T-helper 2 cell treated with Interferon-gamma antibody and Interleukin-4, amounts not matched to agents 100 ng/mL and 5 ng/mL, for 36 hours (primary cell): ENCODE measurements around the gene ZIC1. TPM values are rescaled to one million over a fixed set of nuclear protein-coding genes. Genes with fewer than 3 reads are reported as not detected.

Experiments
- intact Hi-C: fragments of 100-400 bp; cut with micrococcal nuclease; formaldehyde crosslinking; loops from one replicate; pipeline ENCODE4 v1.15.1; 2023
- total RNA-seq: library from RNA; stranded (reverse); gene quantifications from 2 replicates; pipeline ENCODE4 v1.2.3, GENCODE V29; 2022

The ZIC1 gene
- total RNA-seq, 1 donor from 2014 or later = not detected

DNA sequence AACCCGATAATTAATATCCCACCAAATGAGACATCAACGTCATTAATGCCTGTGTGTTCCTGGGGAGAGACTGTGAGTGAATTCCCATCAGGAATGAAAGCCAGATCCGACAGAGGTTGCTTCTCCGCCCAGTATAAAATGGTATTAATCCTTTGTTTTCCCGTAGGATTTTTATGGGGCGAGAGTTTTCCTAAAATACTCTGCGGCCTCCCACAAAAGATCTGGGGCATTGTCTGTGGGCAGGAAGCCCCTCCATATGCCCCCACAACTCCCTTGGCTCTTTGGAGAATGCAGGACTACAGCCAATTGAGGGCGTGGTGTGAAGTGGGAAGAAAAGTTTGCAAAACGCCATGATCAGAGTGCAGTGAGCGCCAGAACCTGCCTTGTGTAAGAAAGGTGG lies 29.5 kb upstream of the ZIC1 start:
- intact Hi-C loops = loop anchor here (5.0 kb wide), 1 partner anchor 38 kb away; no protein-coding TSS in a partner anchor

DNA sequence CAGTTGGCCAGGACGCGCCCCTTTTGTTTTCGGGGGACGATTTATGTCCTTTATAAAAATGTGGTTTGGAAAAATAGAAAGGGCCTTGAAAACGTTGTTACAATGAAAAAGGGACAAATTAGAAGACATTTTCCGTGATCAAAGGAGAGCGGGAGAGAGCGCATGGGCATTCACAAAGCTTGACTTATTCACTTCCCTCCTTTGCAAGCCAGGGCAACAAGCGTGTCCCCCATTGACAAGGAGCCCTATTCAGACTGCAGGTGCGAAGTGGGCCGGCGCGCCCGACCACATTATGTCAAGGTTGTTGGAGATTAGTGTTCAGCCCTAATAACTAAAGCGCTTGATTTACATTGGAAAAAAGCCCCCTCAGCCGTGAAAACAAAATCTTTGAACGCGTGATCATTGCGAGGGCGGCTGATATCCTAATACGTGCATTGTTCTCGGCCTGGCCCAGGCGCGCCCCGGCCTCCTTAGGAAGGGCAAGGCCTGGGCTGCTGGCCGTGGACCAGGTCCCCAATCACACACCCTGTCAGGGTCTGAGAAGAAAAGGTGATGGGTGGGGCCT lies 28.7 kb upstream of the ZIC1 start:
- intact Hi-C loops = no loop called here

DNA sequence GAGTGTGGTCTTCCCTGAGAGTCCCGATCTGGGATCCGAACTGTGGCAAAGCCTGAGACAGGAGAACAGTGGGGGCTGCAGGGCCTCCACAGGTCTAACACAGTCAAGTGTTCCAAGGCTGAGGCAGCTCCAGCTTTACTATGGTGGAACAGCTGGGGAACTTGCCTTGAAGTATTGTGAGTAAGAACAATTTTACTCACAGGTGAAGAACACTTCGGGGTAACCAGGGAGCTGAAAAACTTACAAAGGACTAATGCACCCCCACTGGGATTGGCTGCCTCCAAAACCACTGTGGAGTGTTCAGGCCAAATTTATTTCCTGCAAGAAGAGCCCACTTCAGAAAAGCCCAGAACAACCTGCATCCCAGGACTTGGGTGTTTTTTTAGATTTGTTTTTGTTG lies 28.2 kb upstream of the ZIC1 start:
- intact Hi-C loops = no loop called here

DNA sequence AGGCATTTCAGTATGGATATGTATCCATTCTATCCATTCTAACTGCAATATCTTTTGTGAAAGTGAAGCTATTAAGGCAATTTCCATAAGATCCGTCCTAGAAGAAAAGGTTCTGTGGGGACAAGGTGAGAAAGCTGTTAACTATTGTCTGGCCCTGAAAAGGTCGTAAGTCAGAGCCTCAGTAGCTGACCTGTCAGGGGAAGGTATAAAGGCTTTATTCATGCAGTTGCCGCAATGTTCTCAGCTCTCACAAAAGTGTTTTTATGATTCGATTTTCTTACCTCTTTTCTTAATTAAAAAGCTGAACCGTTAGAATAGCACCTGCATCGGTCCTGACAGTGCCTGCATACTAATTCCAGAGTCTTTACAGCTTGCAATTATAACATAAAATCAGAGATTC lies 27.6 kb upstream of the ZIC1 start:
- intact Hi-C loops = no loop called here

DNA sequence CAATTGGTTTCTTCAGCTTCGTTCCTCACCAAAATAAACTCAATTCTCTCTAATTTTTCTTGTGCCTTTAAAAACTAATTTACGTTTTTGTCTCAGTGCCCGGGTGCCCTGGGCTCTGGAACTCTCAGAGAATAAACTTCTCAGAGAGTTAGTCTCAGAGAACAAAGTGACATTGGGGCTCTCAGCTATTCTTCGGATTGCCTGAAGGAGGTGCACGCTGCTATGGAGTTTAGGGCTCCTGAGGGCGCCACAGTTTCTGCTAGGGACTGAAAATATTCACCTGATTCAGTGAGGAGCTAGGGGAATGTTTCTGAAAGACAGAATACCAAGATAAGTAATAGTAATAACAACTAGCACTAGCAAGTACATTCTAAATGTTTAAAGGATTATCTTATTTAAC lies 25.5 kb upstream of the ZIC1 start:
- intact Hi-C loops = no loop called here

DNA sequence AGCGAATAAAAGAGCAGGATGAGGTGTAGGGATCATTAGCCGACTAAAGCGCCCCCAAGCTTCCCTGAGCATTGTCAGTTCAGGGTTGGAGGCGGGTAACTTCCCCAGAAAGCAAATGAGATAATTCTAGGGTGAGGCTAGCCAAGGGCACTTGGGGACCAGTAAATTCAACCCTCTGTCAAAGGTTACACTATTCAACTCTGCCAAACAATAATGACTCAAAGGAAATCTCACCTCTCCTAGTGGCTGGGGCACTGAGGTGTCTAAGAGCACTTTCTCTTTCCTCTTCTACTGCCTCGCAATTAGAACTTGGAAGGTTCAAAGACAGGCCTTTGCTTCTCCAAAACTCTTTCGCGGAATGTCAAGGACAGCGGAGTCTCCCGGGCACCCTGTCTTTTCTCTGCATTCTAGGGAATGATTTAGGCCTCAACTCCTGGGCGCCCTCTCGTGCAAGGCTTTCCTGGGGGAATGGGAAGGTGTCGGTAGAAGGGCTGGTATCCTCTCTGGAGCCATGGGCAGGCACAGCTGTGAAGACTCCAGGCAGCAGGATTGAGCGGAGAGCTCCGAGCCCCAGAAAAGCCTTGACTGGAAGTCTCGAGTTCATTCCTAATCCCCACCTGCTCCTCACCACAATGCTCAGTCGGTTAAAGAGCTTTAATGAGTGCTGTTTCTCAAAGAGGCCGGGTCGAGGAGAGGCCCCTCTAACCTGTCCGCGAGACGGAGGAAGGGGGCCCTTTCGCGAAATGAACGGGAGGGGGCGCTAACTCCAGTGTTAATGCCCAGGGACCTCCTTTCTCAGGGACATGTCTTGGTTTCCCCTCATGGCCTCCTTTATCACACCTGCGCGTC lies 24.7 kb upstream of the ZIC1 start:
- intact Hi-C loops = no loop called here

DNA sequence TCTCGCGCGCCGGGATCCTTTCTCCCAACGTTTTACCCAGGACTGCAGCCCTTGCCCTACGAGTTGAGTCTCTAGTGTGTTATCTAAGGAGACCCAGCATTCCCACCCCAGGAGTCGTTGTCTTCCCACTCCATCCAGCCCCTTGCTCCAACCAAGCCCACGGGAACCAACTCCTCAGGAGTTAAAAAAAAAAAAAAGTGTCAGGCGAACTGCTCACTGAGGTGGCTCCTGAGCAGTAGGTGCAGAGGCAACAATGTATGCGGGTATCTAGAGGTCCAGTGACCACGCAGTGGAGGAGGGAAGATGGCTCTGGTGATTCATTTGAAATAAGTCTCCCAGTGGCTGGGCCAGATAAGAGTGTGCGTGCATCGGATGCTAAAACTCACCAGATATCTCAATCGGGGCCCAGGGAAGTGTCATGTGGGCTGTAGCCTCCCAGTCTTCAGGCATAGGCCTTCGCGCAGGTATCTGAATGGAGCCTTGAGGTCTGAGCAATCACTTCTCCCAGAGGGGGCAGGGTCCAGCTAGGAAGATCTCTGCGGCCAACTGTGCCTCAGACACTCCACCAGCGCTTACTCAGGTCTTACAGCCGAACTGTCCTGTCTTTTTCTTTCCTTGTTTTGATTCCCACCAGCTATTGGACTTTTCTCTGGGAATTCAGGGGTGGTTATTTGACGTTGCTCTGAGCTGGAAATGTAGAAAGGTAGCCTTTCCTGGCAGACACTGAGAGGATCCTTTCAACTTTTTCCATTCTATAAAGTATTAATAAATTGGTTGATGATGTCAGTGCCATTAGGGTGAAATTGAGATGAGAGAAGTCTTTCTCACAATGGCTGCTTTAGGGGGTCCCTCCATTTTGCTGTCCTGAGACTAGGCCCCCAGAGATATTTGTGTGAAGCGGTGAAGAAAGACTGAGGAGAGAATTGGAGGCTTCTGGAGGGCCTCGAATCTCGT lies 23.8 kb upstream of the ZIC1 start:
- intact Hi-C loops = no loop called here

DNA sequence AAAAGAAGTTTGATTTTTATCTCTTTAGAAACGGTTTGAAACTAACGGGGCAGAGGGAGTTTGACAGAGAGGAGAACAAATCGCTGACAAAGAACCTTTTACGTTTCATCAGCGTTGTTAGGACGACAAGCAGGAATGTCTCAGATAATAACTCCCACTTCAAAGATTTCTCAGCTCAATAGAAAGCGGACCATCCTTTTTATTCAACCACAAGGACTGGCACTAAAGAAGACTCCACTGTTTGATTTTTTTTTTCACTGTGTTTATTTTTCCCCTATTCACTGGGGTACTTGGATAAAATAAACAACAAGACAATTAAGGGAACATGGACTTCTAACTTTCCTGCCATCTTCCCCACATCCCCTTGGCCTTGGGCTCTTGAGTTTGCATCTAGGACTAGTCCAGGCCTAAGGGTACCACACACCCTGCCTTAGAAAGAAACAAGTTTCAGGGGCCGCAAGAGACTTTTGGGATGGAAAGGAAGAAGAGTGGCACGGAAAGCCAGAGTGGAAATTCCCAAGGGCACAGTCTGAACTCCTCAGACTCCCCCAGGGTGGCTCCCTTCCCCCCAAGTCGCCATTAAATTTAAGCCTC lies 21.8 kb upstream of the ZIC1 start:
- intact Hi-C loops = no loop called here

DNA sequence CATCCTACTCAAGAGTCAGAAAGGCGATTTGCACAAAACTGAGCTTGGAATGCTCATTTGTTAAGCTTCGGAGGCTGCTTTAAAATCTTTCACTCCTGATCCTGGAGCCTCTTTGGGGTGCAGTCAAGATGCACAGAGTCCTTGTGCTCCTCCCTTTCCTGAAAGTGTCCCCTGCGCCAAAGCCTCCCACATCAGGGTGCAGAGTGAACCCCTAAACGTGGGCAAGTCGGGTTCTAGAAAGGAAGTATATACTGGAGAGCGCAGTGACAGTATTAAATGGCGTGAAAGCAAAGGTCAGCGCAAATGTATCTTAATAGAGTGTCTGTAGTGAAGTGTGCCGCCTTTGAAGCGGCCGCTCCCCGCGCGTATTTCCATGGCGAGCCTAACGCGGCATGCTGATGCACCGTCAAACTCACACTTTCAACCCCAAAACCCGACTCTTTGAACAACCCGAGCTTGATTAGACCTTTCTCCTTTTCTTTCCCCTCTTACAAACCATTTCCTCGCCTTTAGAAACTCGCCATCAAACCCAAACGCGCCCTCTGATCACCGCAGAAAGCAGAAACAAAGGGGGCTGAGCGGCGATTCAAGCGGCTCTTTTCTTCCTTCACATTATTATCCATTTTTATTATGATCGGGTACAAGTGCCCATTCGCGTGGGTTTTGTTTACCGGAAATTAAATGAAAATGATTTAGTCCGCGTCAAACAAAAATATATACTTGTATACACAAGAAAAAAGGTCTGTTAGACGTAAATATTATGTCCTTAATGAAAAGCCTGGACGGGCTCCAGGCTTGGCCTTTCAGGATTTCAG lies 21.1 kb upstream of the ZIC1 start:
- intact Hi-C loops = loop anchor here (2.0 kb wide), 2 partner anchors 23 to 33 kb away; no protein-coding TSS in a partner anchor

DNA sequence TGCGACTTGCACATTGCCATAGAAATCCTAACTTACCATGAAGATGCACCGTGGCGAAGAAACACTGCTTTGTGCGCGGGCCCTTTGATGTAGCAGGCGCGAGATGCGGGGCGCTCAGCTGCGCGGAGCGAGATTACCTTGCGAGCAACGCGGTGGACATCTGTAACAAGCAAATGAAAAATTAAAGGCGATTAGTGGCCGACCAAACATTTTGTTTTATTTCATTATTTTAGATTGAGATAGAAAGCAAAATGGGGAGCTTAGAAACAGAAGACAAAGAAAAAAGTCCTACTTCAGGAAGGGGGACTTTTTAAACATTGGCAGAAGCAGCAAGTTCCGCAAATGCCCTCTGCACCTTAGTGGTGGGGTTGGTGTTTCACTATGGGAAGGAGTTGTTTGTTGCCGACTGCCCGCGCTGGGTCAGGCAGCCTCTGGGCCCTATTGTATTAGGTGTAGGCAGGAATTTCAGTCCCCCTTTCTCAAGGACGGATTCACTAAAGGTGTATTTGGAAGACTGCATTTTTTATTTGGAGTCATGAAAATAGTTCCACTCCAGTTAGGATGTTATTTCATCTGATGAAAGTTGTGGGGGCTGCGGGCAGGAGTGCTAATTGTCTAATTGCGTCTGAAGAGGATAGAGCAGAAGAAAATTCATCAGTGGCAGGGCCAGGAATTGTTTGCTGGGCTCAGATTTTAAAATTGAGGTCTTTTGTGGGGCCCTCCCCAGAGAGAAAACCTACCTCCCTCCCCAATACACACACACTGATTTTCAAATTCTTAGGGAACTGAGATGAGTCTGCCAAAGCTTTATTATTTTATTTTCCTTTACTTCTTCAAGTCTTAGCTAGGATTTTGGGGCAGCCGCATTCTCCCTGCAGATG lies 20.2 kb upstream of the ZIC1 start:
- intact Hi-C loops = loop anchor here (2.0 kb wide), 2 partner anchors 22 to 34 kb away; no protein-coding TSS in a partner anchor

DNA sequence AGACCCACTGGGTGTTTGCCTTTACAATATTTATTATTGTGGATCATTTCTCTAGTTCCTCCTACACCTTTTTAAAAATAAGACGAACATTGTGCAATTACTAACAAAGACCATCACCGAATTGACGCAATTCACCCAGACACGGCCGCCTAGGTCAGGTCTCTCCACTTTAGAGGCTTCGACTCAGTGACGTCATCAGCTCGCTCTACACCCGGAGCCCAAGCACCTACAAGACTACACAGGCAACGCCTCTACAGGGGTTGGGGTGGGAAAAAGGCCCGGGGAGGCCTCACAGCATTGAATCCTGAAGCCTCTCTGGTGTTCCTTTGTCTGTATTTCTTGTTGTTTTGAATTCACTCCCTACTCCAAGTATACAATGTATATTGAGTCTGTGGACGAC lies 19.4 kb upstream of the ZIC1 start:
- intact Hi-C loops = loop anchor here (2.0 kb wide), 3 partner anchors 21 to 35 kb away; no protein-coding TSS in a partner anchor

DNA sequence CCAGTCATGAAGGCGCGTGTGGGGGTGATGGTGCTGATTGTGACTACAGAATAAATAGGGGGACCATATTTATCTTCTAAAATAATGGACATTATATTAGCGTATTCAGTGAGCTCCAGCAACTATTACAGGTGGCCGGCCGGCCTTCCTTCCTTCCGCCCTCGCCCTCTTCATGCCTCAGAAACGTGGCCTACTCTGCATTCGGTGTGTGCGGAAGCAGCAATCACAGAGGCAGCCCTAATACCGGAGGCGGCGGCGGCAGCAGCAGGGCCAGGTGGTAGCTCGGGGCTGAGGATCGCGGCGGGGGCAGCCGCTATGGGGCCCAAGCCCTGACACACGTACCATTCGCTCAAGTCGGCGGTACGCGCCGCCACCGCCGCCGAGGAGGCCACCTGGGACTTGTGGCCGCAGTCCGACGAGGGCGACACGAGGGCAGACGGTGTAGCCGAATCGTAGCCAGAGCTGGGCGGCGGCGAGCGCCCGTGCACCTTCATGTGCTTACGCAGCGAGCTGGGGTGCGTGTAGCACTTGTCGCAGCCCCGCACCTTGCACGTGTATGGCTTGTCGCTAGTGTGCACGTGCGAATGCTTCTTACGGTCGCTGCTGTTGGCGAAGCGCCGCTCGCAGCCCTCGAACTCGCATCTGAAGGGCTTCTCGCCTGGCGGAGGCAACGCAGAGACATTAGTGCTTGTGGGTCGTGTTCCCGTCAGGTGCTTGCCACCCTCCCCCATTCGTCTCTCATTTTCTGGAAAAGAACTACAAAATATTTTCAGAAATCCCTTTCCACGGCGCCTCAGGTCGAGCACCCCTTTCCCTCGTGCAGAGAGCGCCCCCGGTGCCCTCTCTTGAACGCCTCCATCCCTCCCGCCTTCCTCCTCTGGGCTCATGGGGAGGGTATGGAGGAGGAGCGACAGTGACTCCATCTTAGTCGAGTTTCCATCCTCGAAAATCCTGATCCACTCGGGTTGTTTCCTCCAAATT lies 18.3 kb upstream of the ZIC1 start:
- intact Hi-C loops = loop anchor here (2.0 kb wide), 1 partner anchor 32 kb away; no protein-coding TSS in a partner anchor

DNA sequence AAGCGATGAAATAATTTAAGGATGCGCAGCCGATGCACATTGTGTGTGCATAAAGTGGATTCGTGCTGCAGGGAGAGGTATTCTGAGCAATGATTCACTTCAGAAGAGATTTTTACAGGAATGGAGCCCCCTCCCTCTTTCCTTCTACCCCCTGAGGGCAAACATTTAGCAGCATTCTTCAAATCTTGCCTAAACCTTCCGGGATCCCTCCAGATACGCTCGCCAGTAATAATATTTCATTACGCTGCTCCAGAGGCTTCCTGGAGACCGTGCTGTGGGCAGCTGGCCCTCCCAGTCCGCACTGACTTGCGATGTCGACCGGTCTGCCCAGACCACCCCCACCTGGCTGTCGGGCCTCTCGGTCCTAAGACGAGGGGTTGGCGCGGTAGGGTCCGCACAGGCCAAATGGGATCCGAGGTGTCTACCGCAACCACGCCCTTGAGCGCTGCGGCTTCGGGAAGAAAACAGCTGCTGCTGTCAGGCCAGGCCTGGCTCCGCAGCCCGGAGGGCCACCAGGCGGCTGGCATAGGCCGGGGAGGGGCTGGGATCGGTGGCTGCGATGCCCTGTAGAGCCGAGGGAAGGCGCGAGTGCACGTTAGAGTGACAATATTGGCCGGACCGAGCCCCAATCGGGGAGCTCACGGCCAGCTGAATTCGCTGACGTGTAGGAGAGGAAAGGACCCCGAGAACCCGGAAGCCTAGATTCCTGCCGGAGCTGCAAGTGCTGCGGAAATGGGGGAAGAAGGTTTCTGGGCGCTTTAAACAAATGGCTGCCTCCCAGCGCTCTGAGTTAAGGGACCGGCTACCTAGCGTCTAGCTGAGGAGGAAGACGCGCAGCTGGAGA lies 17.2 kb upstream of the ZIC1 start:
- intact Hi-C loops = loop anchor here (2.0 kb wide), 1 partner anchor 31 kb away; no protein-coding TSS in a partner anchor

DNA sequence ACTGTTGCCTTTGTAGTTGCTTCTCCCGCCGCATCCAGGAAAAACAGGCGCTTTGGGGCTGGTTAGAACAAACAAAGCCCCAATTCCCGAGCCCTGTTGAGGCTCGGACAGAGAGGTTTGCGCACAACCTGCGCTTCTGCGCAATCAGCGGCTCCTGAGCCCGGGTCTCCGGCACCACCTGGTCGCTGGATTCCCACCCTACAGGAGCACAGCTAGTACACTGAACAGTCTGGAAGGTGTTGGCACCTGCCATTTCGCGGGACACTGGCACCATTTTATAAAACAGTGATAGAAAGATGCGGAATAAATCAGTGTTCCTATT lies 16.6 kb upstream of the ZIC1 start:
- intact Hi-C loops = no loop called here

DNA sequence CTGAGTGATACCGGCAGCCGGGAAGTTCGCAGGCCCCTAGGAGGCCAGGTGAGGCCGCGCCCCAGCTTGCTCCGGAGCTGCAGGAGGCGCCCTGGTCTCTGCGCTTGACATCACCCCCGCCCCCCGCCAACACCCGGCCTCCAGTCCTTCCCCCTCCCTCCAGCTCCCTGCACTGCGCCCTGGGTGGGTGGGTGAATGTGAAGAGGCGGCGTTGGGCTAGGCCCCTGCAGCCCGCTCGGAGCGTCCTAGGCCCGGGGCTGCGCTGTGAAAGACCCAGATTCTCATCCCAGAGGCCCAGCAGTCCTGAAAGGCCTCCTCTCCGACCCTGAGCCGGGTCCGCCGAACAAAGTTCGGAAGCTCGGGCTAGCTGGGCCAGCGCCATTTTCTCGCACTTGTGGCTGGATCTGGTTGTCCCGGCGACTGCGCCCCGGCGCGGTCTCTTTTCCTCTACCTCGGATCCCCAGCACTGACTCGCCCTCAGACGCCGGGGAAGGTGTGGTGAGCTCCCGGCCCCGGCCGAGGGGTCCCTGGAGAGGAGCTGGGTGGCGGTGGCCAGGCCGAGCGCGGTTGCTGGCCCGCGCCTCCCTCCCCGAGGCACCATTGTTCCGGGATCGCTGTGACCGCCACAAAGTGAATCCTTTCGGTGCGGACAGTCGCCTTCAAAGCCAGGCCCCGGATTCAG lies 15.8 kb upstream of the ZIC1 start:
- intact Hi-C loops = no loop called here
